Measurements from ENCODE around the gene CNTN4.

CNTN4 gene

DNA sequence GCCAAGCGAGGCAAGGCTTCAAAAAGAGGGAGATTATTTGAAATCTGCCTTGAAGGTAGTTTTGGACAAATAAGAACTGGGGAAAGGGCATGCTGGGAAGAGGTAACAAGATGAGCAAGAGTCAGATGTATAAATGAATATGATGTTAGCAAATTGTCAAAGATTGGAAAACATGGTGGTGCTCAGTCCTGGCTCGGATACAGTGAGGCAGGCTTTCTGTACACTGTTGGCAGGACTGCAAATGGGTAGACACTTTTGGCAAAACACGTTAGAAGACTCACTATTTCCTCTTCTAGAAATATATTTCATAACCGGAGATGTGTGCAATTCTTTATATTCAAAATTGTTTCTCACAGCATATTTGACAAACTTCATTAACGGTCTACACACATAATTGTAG is 581.6 kb downstream of the CNTN4 start:
- no peak overlapping the region for H3K4me2 ChIP-seq (ENCODE audit: low read depth, low read length)
- DNase-seq: no peak
- no peak overlapping the region for H3K4me3 ChIP-seq (ENCODE audit: low read length)
- H4K20me1 ChIP-seq (ENCODE audit: insufficient read depth, low read length): no peaks in the 10 kb centered on the region
- no peak overlapping the region for H3K27ac ChIP-seq (ENCODE audit: low read length)
- TF ChIP-seq EZH2phosphoT487 (IDR thresholded peaks at IDR 0.05; ENCODE audit: low read length) (no peak), EZH2 (optimal IDR thresholded peaks at IDR 0.05; ENCODE audit: low read depth, low read length) (no peak)
- TF ChIP-seq, protein P1, sequence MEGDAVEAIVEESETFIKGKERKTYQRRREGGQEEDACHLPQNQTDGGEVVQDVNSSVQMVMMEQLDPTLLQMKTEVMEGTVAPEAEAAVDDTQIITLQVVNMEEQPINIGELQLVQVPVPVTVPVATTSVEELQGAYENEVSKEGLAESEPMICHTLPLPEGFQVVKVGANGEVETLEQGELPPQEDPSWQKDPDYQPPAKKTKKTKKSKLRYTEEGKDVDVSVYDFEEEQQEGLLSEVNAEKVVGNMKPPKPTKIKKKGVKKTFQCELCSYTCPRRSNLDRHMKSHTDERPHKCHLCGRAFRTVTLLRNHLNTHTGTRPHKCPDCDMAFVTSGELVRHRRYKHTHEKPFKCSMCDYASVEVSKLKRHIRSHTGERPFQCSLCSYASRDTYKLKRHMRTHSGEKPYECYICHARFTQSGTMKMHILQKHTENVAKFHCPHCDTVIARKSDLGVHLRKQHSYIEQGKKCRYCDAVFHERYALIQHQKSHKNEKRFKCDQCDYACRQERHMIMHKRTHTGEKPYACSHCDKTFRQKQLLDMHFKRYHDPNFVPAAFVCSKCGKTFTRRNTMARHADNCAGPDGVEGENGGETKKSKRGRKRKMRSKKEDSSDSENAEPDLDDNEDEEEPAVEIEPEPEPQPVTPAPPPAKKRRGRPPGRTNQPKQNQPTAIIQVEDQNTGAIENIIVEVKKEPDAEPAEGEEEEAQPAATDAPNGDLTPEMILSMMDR (IDR thresholded peaks at IDR 0.05; ENCODE audit: low read length): no peak
- H3K9ac ChIP-seq (ENCODE audit: low read length): no peak overlapping the region
- no peaks in the 10 kb centered on the region for H3K36me3 ChIP-seq (replicated peaks; ENCODE audit: insufficient read depth, low read length)
- H3K79me2 ChIP-seq (ENCODE audit: low read length): no peaks in the 10 kb centered on the region
- no peaks in the 10 kb centered on the region for H3K4me1 ChIP-seq (ENCODE audit: low read length)
- no peak overlapping the region for H2AFZ ChIP-seq (ENCODE audit: low read length)
- H3F3A ChIP-seq (ENCODE audit: insufficient read depth, low read length): no peaks in the 10 kb centered on the region
- no peaks in the 10 kb centered on the region for H3K9me2 ChIP-seq (replicated peaks; ENCODE audit: insufficient read depth, low read length)
- no peaks in the 10 kb centered on the region for H3K27me3 ChIP-seq (replicated peaks; ENCODE audit: insufficient read depth, low read length)
- H3K9me3 ChIP-seq (replicated peaks; ENCODE audit: insufficient read depth, low read length): no peaks in the 10 kb centered on the region

DNA sequence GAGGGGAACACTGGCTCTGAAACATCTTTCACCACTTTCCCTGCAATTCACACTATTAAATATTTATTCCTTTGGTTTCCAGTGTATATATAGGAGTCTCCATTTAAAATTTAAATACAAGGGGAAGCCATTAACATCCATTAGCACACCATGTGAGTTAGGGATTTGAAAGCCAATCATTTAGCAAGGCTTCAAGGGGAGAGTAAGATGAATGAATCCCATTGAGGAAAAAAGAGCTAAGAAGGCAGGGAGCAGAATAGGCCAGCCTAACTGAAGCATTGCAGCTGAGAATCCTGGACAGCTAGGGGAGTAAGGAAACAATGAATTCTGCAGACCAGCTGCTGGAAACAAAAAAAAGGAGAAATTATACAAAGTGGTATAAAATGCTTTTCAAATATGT is 585.4 kb downstream of the CNTN4 start:
- TF ChIP-seq, protein P1 (IDR thresholded peaks at IDR 0.05; ENCODE audit: low read length): no peak
- TF ChIP-seq EZH2phosphoT487 (IDR thresholded peaks at IDR 0.05; ENCODE audit: low read length): no peak
- TF ChIP-seq EZH2 (optimal IDR thresholded peaks at IDR 0.05; ENCODE audit: low read depth, low read length): no peak
- Histone ChIP-seq H3K4me2 (ENCODE audit: low read depth, low read length) (no peak overlapping the region), H3K79me2 (ENCODE audit: low read length) (no peaks in the 10 kb centered on the region), H3K27ac (ENCODE audit: low read length) (no peak overlapping the region), H4K20me1 (ENCODE audit: insufficient read depth, low read length) (no peaks in the 10 kb centered on the region), H3K27me3 (replicated peaks; ENCODE audit: insufficient read depth, low read length) (no peaks in the 10 kb centered on the region), H3F3A (ENCODE audit: insufficient read depth, low read length) (no peaks in the 10 kb centered on the region), H3K9me3 (replicated peaks; ENCODE audit: insufficient read depth, low read length) (no peaks in the 10 kb centered on the region), H2AFZ (ENCODE audit: low read length) (no peak overlapping the region), H3K4me1 (ENCODE audit: low read length) (peaks cover 4% of the 10 kb centered on the region; the same call in 1 of the 2 replicates), H3K9me2 (replicated peaks; ENCODE audit: insufficient read depth, low read length) (no peaks in the 10 kb centered on the region), H3K4me3 (ENCODE audit: low read length) (no peak overlapping the region), H3K36me3 (replicated peaks; ENCODE audit: insufficient read depth, low read length) (no peaks in the 10 kb centered on the region), H3K9ac (ENCODE audit: low read length) (no peak overlapping the region)
- no peak for DNase-seq

DNA sequence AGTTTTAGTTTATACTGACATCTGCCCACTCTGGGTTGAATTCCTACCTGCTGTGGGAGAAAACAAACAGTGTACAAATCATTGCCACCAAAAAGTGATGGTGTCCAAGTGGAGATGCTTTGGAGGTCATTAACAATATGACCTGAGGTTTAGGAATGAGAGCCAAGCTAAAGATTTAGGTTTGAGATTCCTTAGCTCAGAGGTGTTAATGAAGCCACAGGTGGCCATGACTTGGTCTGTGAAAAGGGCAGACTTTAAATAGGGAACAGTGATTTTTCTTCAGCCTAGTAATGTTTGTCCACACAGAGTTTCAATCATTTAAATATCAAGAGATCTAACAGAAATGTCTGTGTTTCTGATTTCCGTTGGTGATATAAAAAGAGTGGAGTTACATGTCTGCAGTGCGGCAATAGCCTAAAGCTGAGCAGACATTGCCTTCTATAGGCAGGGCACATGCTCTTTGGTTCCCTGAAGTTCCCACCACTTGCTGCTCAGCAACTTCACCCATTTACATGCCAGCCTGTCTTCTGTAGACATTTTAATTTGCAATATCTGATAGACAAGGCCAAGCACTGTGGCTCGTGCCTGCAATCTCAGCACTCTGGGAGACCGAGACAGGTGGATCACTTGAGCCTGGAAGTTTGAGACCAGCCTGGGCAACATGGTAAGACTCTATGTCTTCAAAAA is 588.3 kb downstream of the CNTN4 start:
- Histone ChIP-seq H3K9me3 (replicated peaks; ENCODE audit: insufficient read depth, low read length) (no peaks in the 10 kb centered on the region), H3K27me3 (replicated peaks; ENCODE audit: insufficient read depth, low read length) (no peaks in the 10 kb centered on the region), H3K36me3 (replicated peaks; ENCODE audit: insufficient read depth, low read length) (no peaks in the 10 kb centered on the region), H3K4me2 (ENCODE audit: low read depth, low read length) (no peak overlapping the region), H3K4me1 (ENCODE audit: low read length) (peaks cover 4% of the 10 kb centered on the region; the same call in 1 of the 2 replicates), H3K4me3 (ENCODE audit: low read length) (no peak overlapping the region), H3K9ac (ENCODE audit: low read length) (no peak overlapping the region), H2AFZ (ENCODE audit: low read length) (no peak overlapping the region), H3K9me2 (replicated peaks; ENCODE audit: insufficient read depth, low read length) (no peaks in the 10 kb centered on the region), H3K79me2 (ENCODE audit: low read length) (no peaks in the 10 kb centered on the region), H3K27ac (ENCODE audit: low read length) (no peak overlapping the region), H3F3A (ENCODE audit: insufficient read depth, low read length) (no peaks in the 10 kb centered on the region), H4K20me1 (ENCODE audit: insufficient read depth, low read length) (no peaks in the 10 kb centered on the region)
- no peak for DNase-seq
- TF ChIP-seq EZH2phosphoT487 (IDR thresholded peaks at IDR 0.05; ENCODE audit: low read length): no peak

DNA sequence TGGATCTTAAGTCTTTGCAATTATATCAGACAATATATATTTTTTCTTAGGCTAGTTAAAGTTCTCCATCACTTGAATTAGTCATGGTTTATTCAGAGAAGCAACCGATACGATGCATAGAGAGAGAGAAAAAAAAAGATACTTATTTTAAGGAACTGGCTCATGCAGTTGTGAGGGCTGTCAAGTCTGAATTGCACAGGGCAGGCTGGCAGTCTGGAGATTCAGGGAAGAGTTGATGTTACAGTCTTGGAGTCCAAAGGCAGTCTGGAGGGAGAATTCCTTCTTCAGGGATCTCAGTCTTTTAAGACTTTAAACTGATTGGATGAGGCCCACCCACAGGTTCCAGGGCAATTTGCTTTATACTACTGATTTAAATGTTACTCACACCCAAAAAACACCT is 598.9 kb downstream of the CNTN4 start:
- DNase-seq: no peak
- Histone ChIP-seq H3K36me3 (replicated peaks; ENCODE audit: insufficient read depth, low read length) (no peaks in the 10 kb centered on the region), H3K4me1 (ENCODE audit: low read length) (no peaks in the 10 kb centered on the region), H4K20me1 (ENCODE audit: insufficient read depth, low read length) (no peaks in the 10 kb centered on the region), H3K27me3 (replicated peaks; ENCODE audit: insufficient read depth, low read length) (no peaks in the 10 kb centered on the region), H3K9me3 (replicated peaks; ENCODE audit: insufficient read depth, low read length) (no peaks in the 10 kb centered on the region), H3K79me2 (ENCODE audit: low read length) (no peaks in the 10 kb centered on the region), H3K9ac (ENCODE audit: low read length) (no peak overlapping the region), H2AFZ (ENCODE audit: low read length) (no peak overlapping the region), H3F3A (ENCODE audit: insufficient read depth, low read length) (no peaks in the 10 kb centered on the region), H3K27ac (ENCODE audit: low read length) (no peak overlapping the region), H3K4me3 (ENCODE audit: low read length) (no peak overlapping the region), H3K4me2 (ENCODE audit: low read depth, low read length) (no peak overlapping the region), H3K9me2 (replicated peaks; ENCODE audit: insufficient read depth, low read length) (no peaks in the 10 kb centered on the region)
- TF ChIP-seq EZH2 (optimal IDR thresholded peaks at IDR 0.05; ENCODE audit: low read depth, low read length): no peak
- no peak for TF ChIP-seq EZH2phosphoT487 (IDR thresholded peaks at IDR 0.05; ENCODE audit: low read length)
- TF ChIP-seq, protein P1 (IDR thresholded peaks at IDR 0.05; ENCODE audit: low read length): no peak
